HG02642 (cell line): ENCODE results near the gene IL1RL2.

ENCODE experiments used
- ATAC-seq: cut with Tn5 transposase; IDR thresholded peaks from one replicate; pipeline ENCODE4 v1.9.1; 2021; ENCODE audit warnings: mild to moderate bottlenecking; ENCODE audit not compliant: unreplicated experiment, poor library complexity

Gene IL1RL2

DNA sequence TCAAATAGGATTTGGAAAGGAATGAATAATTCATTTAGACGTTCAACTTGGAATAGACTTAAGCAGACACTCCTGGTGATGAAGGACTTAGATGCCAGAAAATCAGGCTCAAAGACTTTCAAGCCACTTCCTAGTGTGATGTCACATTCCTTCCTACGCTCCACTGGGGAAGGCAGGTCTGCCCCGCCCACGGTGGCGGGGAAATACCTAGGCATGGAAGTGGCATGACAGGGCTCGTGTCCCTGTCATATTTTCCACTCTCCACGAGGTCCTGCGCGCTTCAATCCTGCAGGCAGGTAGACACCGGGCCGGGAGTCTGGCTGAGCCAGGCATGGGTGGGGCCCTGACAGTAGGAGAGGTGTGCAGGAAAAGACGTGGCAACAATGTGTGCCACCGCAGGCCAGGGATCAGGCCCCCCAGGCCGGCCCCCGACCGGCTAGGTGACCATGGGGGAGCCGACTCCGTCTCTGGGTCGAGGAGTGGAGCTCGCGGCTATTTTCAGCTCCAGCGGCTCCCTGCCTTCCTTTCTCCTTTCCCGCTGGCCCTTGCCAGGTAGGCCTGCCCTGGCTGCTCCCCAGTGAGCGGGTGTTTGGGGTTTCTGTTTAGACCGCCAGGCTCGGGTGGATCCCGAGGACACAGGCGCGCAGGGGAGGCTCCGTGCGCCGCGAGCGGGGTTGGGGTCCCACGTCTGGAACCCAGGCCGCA is at the start of gene IL1RL2:
Gene IL1RL2, plus strand, starts transcription at position 233 of the 705 bp plus-strand sequence. CDS start 845 bp downstream, outside the sequence.
- no peak for ATAC-seq

DNA sequence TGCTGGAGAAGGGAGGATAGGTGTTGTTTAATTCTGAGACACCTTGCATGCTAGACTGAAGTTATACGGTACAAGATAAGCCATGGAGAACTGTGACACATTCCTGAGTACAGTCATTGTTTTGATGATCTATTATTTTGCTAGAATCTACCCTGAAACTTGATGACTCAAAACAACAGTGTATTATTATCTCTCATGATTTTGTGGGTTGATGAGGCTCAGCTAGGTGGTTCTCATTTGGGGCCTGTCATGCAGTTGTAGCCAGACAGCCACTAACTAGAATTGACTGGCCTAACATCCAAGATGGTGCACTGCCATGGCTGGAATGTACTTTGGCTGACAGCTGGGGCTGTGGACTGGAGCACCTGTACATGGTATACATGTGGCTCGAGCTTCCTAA is 49.7 kb upstream of the IL1RL2 start:
- no peak for ATAC-seq

DNA sequence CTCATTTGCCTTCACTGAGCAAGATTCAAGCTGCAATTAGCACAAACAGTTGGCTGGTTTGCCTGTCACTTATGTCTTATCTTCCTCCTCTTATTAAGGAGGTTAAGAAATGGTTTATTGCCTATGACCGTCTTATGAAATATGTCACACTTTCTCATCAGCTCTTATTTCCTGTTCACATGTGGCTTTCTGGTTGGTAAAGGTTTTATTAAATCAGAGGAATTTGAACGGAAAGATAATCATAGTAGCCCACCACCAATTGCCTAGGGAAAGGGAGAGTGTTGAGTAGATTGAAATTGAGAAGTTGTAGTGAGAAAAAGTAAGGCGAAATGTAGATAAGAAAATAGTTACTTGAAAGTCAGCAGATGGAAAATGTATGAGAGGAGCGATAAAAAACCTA is 48.5 kb upstream of the IL1RL2 start:
- ATAC-seq = no peak

DNA sequence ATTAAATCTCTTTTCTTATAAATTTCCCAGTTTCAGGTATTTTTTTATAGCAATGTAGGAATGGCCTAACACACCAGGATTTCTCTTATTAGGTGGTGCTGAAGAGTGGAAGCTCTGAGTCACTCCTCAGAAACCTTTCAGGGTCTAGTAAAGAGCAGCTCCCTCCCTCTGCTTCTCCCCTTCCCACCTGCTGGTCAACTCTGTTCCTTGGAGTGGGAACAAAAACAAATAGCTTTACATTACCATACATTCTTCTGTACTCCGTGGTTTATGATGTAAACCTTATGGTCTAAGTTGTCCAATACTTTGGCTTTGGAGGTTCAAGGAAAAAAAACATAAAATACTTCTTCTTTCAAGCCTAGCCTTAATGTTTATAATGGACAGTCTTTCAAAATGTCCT is 47.0 kb upstream of the IL1RL2 start:
- ATAC-seq = no peak

DNA sequence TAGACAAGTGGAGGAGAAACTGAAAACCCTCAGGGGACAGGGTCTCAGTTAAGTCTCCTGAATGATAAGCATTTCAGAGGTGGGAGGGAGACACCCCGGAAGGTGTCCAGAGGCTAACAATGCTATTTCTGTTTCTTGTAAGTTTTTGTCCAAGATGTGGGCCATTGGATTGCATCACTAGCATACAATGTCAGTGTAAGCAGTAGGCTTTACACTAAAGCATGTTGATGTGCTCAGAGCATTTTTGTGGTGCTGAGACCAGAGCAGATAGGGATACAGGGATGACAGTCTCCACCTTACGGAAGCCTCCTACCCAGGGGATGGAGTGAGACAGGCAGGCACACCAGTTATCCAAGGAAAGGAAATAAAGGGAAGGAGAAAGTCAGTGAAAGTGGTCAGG is 46.4 kb upstream of the IL1RL2 start:
- ATAC-seq = no peak

DNA sequence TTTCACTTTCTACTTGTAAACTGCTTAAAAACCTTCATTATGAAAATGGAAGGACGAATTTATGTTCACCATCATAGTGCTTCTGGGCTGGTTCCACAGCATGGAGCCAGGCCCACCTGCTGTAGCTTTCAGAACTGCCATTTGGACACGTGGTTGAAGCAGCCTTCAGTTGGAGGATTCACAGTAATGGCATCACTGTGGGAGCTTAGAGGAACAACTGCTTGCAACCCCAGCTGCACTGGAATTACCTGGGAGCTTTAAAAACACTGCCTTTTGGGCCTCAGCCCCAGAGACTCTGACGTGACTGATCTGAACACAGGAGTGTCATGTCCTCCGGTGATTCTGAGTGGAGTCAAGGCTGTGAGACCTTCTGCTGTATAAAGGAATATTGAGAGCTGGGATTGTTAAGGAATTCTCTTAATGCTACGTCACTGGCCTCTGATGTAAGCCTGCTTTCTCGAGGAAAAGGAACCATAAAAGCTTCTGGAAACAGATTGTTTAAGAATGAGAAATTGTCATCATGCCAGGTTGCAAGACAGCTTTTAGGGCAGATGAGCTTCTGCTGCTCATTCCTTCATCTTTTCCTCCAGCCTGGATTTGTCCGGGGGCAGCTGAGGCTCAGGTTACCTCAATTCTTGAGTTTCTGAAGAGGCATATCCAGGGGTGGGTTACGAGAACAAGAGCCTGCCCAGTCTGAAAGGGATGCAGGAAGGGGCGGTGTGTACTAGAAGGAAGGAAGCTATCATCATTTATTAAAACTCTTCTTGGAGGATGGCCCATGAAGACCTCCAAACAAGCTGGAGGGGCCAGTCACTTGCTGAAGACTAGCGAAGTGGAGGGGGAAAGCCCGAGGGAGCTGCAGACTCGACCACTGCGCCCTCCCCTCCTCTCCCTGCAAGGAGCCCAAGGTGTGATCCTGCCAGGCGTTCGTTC is 45.5 kb upstream of the IL1RL2 start:
- no peak for ATAC-seq

DNA sequence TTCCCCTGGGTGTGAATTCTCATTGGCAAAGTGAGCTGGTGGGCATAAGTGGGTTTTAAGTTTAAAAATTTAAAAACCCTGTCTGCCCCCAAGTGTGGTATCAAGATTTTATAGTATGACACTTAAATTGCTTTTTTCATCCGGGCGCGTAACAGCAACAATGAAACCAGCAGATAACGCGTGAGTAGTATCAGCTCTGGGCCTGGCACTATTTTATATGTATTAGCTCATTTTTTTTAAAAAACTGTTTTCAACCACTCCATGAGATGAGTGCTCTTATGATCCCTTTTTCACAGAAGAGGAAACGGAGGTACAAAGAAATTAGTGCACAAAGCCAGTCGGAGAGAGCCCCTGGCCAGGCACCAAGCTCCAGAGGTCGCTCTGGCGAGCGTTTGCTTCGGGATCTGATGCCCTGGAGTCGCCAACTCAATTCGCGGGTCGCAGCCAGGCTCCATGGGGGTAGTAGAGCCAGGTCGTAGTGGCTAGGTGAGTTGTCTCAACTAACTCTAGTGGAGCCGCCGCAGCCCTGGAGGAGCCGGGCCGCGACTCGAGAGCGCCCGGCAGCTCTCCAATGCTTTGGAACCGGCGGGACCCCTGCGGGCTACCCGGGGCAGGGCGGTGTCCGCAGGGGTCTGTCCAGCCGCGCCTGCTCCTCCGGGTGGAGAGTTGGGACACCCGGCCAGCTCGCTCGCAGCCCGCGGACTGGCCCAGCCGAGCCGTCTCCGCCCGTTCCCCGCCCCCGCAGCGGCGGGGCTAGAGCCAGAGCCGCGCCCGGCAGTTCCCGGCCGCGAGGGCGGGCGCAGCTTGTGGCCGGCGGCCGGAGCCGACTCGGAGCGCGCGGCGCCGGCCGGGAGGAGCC is 44.6 kb upstream of the IL1RL2 start, which contains the start of gene IL1R1:
Gene IL1R1, plus strand, starts transcription at position 777 of the 859 bp plus-strand sequence. CDS start 14,979 bp downstream, outside the sequence.
- no peak for ATAC-seq

DNA sequence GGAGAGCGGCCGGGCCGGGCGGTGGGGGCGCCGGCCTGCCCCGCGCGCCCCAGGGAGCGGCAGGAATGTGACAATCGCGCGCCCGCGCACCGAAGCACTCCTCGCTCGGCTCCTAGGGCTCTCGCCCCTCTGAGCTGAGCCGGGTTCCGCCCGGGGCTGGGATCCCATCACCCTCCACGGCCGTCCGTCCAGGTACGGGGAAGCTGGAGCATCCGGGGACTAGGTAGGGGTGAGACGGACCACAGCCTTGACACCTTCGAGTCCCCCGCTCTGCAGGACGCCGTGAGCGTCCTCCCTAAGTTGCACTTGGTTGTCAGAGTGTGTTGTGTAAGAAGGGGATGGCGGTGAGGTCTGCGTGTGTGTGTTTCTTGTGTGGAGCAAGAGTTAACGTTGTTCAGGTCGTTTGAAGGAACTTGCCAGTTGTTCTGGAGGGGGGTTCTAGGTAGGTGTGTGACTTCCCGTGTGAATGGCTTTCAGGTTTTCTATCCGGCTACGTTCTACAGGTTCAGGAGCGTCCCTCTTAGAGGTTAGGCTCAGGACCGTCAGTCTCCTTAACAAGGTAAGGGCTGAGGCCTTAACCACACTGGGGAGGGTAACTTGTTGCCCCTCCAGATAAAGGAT is 43.9 kb upstream of the IL1RL2 start:
- no peak for ATAC-seq

DNA sequence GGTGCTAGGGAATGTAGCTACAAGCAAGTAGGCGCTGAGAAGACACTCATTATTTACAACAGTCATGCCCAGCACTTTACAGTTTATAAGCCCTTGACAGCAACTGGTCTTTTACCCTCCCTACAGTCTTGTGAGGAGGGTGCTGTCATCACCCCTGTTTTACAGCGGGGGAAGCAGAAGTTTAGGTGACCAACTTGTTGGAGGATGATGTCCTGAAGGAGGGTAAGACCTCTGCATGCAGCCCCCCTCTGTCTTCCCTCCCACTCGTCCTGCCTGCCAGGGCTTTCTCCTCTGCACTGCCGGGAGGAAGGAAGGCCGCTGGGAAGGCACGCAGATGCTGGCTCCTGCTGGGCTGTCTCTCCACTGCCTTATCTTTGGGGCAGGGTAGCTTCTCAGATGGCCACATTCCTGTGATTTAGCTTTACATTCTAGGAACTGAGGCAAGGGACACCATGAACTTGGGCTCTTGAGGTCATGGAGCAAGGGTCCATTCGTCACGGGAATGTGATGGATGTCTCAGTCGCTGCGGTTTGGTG is 43.3 kb upstream of the IL1RL2 start:
- no peak for ATAC-seq

DNA sequence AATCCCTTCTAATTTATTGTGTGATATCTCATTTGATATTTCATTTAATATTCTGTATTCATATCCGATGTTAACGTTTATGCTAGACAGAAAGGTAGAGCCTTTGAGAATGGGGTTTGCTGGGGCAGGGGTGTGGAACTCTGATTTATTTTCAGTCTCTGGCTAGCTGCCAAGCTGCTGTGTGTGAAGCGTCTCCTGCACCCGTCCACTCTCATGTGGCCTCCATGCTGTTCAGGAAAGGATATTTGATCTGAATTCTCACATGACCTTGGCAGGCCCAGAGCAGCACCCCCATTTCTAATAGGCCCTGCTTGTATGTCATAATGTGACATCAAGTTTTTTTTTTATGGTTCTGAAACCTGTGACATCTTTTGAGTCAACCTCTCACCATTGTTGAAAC is 42.7 kb upstream of the IL1RL2 start:
- ATAC-seq = no peak

DNA sequence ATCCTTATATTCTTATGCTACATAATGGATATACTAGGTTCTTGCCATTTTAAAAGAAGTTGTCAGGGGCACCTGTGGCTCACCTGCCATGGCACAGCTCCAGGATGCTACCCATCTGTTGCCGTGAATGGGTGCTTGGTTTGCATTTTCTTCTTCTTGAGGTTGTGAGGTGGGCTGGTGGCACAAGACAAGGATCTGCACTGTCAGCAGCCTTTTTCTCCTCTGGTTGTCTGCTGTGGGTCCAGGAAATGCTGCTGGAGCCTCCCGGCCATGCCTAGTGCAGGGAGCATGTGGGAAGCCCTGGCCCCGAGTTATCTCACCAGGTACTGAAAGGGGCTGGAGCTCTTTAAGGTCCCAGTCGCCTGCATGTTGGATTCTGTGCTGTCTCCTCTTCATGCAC is 41.7 kb upstream of the IL1RL2 start:
- ATAC-seq = no peak

DNA sequence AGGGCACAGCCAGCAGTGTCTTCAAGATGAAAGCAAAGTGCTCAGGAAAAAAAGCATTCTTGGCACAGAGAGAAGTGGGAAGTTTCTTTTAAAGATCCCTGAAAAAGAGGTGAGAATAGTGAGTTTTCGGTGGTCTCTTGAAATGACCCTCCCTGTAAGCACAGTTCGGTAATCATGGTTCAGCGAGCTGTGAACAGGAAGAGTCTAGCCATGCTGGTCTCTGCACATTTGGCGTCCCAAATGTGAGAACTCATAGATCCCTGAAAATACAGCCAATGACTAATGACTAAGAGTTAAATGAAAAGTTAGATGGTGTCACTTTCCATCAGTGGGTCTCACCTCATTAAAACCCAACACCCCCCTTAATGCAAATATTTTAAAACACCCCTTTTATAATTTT is 40.9 kb upstream of the IL1RL2 start:
- ATAC-seq = no peak

DNA sequence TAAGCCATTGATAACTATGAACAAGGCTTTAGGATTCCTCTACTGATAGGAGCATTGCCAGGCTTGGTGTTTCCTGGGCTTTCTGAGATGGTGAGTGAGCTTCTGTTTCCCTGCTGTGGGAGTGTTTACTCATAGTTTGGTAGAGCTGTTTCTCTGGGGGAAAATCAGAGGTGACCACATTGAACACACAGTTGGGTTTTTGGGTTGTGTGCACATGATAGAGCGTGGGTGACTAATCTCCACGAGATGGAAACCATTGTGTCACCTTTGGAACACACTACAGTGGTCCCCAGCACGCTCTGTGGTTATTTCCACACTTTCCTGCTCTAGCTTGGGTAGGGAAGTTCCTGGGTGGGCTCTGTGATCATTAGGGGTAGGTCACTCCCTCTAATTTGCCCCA is 38.9 kb upstream of the IL1RL2 start:
- no peak for ATAC-seq

DNA sequence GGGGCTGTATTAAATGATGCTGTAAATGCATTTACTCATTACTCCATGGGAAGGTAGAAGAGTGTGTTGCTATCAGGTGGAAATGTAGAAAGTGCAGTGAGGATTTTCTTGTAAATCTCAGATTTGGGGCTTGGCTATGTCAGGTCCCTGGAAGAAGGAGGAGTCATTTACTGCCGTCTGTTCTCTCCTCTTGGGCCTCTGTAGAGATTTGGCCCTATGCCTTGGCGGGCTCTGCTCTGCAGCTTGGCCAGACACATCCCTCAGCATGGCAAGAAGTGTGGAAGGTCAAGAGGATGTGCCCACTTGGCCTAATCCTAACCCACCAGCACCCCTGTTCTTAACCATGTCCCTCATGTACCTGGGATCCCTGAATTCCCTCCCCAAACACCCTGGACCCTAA is 37.6 kb upstream of the IL1RL2 start:
- ATAC-seq = no peak

DNA sequence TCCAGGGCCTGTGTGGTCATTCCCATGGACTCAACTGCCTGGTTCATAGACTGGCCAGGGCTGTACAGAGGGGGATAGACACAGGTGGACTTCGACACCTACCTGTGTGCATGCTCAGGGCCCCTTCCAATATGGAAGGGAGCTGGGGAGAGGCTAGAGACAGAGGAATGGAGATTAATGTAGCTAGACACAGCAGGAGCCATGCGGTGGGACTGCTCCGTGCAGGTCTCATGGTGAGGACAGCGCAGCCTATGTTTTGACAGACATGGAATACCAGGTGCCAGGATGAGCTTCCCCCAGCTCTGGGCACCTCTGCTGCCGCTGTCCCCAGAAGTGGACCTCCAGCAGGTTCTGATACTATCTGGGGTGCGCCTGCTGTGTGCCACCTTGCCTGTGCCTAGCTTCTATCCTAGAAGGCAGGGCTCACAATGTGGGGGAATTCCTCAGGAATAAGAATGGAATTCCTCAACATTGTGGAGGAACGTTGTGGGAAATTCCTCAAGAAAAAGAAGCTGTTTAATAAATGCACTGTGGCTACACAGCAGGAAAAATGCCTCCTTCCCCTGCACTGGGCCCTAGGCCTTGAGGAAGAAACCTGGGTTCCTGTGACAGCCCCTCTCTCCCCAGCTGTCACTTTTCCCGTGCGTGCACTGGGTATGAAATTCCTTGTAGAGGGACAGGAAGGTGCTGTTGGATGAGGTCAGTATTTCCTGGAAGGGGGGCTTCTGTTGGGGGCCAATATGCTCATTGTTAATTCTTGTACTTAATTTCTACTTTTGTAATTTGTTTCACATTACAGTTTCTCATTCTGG is 37.0 kb upstream of the IL1RL2 start:
- ATAC-seq = no peak

DNA sequence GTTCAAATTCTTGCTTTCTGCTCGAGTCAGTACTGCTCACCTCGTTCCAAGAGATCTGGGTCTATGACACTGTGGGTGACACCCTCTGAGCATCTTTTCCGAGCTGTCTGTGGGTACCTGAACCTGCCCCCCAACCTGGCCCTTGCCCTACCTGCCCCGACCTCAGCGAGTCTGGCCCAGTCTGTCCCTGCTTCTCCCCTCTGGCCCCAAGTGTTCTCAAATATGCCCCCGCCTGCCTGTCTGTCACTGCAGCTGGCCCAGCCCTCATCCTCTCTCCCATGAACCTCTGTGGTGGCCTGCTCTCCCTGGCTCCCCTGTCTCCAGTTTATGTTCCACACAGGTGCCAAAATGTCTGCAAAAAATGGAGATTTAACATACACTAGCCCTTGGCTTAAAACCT is 32.5 kb upstream of the IL1RL2 start:
- no peak for ATAC-seq

DNA sequence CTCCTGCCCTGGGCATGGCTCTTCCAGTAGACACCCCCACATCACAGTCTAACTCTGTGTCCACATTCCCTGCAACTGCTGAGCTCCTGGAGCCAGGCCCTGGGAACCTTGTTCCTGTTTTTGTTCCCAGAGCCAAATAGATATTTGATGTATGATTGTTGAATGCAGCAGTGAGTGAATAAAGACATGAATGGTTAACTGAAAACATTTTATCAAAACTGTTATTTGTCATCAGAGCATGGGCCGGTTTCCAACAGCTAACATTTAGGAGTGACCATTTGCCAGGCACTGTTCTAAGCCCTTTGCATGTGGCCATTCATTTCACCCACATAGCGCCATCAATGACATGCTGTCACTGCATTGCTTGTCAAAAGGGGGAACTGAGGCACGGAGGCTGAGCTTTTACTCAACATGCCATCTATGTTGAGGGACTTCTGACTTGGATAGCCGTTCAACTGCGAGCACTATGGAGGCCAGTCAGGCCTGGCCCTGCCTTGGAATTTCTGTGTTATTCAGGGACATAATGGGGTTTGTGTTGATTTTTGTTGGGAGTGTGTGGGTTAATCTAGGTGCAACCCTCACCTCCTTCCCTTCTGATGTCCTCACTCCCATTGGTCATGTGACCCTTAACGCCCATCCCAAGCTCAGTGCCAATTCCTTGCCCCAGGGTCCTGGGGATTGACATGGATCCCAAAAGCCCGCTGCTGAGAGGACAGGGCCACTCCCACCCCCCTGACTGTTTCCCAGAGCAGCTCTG is 31.7 kb upstream of the IL1RL2 start:
- ATAC-seq = no peak
